Measurements from ENCODE around the gene KRTAP9-7.
"Not testable (repeated sequence)": the region's sequence is repeated elsewhere in the genome, so short reads cannot be mapped to it uniquely, and the experiment has no call there.

Gene KRTAP9-7, protein sequence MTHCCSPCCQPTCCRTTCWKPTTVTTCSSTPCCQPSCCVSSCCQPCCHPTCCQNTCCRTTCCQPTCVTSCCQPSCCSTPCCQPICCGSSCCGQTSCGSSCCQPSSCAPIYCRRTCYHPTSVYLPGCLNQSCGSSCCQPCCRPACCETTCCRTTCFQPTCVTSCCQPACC

DNA sequence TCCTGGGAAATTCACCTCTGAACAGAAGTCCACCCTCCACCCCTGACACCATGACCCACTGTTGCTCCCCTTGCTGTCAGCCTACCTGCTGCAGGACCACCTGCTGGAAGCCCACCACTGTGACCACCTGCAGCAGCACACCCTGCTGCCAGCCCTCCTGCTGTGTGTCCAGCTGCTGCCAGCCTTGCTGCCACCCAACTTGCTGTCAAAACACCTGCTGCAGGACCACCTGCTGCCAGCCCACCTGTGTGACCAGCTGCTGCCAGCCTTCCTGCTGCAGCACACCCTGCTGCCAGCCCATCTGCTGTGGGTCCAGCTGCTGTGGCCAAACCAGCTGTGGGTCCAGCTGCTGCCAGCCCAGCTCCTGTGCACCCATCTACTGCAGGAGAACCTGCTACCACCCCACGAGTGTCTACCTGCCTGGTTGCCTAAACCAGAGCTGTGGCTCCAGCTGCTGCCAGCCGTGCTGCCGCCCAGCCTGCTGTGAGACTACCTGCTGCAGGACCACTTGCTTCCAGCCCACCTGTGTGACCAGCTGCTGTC lies at the start of gene KRTAP9-7:
Gene KRTAP9-7 (plus strand): TSS at position 51 of the 543 bp plus-strand sequence. CDS start 0 bp downstream, at position 51.
- not testable (repeated sequence) for DNase-seq (ENCODE audit: low spot score)

DNA sequence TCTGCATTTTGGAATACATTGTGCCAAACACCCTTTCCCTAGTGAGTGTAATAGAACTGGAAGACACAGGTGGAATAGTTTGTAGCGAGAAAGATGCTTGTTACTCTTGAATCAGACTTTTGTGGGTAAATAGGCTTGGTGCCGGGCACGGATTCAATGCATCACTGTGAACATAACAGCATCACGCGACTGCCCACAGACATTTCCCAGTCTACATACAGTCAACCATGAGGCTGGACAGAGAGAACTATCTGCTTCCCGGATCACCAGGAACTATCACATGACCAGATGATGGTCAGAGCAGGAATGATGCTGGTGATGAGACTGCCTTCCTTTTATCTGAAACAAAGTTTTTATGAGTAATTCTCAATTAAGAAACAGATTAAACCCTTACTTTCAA lies 49.4 kb upstream of the KRTAP9-7 start:
- no peak for DNase-seq (ENCODE audit: low spot score)

DNA sequence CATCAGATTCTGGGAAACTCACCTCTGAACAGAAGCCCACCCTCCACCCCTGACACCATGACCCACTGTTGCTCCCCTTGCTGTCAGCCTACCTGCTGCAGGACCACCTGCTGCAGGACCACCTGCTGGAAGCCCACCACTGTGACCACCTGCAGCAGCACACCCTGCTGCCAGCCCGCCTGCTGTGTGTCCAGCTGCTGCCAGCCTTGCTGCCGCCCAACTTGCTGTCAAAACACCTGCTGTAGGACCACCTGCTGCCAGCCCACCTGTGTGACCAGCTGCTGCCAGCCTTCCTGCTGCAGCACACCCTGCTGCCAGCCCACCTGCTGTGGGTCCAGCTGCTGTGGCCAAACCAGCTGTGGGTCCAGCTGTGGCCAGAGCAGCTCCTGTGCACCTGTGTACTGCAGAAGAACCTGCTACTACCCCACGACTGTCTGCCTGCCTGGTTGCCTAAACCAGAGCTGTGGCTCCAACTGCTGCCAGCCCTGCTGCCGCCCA lies 48.9 kb upstream of the KRTAP9-7 start, which contains the start of gene KRTAP9-2:
Gene KRTAP9-2 (plus strand): TSS at position 51 of the 498 bp plus-strand sequence. CDS start 7 bp downstream, at position 58.
- not testable (repeated sequence) for DNase-seq (ENCODE audit: low spot score)

DNA sequence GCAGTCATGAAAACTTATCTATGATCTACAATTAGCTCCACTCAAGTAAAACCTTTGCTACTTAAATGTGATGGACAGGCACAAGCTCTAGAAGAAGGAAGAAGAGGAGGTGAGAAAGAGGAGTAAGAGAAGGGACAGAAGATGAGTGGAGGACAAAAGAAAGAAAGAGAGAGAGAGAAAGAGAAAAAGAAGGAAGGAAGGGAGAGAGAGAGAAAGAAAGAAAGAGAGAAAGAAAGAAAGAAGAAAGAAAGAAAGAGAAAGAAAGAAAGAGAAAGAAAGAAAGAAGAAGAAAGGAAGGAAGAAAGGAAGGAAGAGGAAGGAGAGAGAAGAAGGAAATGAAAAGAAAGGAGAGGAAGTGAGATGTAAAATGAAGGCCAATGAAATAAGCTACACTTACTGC lies 45.4 kb upstream of the KRTAP9-7 start:
- no peak for DNase-seq (ENCODE audit: low spot score)

DNA sequence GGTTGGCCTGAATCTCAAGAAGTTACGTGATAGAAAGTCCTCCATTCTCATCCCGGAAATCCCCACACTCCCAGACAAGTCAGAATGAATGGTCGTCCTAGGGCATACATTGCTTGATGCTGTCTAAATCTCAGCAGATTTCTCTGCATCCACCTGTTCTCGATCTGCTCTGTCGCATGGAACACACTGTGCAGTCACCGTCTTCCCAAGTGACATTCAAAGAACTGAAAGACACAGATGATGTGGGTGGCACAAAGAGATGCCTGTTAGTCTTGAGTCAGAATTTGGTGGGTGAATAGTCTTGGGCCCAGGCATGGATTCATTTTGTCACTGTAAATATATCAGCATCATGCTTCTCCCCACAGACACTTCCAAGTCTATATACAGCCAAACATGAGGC lies 43.8 kb upstream of the KRTAP9-7 start:
- DNase-seq (ENCODE audit: low spot score) = no peak

DNA sequence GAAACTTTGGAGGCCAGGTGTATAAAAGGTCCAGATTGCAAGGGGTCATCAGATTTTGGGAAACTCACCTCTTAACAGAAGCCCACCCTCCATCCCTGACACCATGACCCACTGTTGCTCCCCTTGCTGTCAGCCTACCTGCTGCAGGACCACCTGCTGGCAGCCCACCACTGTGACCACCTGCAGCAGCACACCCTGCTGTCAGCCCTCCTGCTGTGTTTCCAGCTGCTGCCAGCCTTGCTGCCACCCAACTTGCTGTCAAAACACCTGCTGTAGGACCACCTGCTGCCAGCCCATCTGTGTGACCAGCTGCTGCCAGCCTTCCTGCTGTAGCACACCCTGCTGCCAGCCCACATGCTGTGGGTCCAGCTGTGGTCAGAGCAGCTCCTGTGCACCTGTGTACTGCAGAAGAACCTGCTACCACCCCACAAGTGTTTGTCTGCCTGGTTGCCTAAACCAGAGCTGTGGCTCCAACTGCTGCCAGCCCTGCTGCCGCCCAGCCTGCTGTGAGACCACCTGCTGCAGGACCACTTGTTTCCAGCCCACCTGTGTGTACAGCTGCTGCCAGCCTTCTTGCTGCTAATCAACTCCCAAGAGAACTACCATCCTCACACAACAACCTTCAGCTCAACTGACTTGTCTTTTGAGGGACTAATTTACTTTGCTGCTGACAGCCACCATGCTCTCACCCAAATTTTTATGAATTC lies 42.9 kb upstream of the KRTAP9-7 start, which contains the start of gene KRTAP9-3:
Gene KRTAP9-3 (plus strand): TSS at position 51 of the 707 bp plus-strand sequence. CDS start 53 bp downstream, at position 104.
- DNase-seq (ENCODE audit: low spot score) = not testable (repeated sequence)

DNA sequence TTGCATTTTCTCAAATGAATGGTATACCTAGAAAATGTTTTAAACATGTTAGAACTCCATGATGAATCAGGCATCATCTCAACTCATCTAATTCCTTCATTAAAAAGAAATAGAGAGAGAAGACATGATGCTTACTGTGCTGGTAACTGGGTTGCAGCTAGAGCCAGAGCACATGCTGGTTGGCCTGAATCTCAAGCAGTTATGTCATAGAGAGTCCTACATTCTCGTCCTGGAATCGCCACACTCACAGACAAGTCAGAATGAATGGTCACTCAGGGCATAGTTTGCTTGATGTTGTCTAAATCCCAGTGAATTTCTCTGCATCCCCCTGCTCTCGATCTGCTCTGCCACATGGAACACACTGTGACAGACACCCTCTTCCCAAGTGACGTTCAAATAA lies 38.4 kb upstream of the KRTAP9-7 start:
- DNase-seq (ENCODE audit: low spot score) = not testable (repeated sequence)

DNA sequence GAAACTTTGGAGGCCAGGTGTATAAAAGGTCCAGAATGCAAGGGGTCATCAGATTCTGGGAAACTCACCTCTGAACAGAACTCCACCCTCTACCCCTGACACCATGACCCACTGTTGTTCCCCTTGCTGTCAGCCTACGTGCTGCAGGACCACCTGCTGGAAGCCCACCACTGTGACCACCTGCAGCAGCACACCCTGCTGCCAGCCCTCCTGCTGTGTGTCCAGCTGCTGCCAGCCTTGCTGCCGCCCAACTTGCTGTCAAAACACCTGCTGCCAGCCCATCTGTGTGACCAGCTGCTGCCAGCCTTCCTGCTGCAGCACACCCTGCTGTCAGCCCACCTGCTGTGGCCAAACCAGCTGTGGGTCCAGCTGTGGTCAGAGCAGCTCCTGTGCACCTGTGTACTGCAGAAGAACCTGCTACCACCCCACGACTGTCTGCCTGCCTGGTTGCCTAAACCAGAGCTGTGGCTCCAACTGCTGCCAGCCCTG lies 37.5 kb upstream of the KRTAP9-7 start, which contains the start of gene KRTAP9-8:
Gene KRTAP9-8 (plus strand): TSS at position 51 of the 489 bp plus-strand sequence. CDS start 53 bp downstream, at position 104.
- DNase-seq (ENCODE audit: low spot score) = not testable (repeated sequence)

DNA sequence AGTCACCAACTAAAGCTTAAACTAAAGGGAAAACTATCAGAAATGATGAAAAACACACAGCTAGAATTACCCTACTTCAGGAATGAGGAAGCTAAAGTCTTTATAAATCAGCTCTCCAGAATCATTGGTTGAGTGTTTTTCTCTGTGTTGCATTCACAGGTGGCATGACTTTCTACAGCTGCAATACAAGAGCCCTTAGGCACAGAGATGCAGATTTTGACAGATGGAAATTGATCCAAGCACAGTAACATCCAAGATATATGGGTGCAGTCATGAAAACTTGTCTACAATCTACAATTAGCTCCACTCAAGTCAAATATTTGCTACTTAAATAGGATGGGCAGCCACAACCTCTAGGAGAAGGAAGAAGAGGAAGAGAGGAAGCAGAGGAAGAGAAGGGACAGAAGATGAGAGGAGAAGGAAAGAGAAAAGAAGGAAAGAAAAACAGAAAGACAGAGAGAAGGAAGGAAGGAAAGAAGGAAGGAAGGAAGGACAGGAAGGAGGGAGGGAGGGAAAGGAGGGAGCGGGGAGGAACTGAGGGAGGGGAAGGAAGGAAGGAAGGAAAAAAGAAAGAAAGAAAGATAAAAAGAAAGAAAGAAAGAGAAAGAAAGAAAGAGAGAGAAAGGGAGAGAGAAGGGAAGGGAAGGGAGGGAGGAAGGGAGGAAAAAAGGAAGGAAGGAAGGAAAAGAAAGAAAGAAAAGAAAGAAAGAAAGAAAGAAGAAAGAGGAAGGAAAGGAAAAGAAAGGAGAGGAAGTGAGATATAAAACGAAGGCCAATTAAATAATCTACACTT lies 28.3 kb upstream of the KRTAP9-7 start:
- DNase-seq (ENCODE audit: low spot score) = not testable (repeated sequence)

DNA sequence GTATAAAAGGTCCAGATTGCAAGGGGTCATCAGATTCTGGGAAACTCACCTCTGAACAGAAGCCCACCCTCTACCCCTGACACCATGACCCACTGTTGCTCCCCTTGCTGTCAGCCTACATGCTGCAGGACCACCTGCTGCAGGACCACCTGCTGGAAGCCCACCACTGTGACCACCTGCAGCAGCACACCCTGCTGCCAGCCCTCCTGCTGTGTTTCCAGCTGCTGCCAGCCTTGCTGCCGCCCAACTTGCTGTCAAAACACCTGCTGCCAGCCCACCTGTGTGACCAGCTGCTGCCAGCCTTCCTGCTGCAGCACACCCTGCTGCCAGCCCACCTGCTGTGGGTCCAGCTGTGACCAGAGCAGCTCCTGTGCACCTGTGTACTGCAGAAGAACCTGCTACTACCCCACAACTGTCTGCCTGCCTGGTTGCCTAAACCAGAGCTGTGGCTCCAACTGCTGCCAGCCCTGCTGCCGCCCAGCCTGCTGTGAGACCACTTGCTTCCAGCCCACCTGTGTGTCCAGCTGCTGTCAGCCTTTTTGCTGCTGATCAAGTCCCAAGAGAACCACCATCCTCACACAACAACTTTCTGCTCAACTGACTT lies 25.8 kb upstream of the KRTAP9-7 start, which contains the start of gene KRTAP9-4:
Gene KRTAP9-4 (plus strand): TSS at position 51 of the 604 bp plus-strand sequence. CDS start 34 bp downstream, at position 85.
- DNase-seq (ENCODE audit: low spot score) = not testable (repeated sequence)

DNA sequence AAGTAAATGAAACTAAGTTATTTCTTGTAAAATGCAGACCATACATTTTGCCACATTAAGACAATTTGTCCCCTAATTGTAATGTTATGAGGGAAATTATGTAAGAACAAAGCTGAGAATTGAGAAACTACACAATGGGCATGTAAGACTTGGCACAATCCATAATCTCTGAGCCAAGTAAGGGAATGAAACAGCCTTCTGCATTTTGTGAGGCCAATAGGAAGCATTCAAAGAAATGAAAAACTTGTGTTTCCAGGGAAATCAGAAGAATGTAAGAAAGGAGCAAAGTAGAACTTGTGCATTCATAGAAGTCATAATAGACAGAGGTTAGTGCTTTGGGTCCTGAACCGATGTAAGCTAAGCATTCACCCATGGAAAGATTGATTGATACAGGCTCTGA lies 24.2 kb upstream of the KRTAP9-7 start:
- DNase-seq (ENCODE audit: low spot score) = no peak

DNA sequence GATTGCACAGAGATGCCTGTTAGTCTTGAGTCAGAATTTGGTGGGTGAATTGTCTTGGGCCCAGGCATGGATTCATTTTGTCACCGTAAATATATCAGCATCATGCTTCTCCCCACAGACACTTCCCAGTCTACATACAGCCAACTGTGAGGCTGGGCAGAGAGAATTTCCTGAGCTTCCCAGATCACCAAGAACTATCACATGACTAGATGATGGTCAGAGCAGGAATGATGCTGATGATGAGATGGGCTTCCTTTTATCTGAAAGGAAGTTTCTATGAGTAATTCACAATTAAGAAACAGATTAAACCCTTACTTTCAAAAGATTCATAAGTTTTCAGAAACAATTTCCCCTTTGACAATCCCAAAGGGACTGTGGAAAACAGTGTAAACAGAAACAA lies 20.6 kb upstream of the KRTAP9-7 start:
- DNase-seq (ENCODE audit: low spot score) = no peak

DNA sequence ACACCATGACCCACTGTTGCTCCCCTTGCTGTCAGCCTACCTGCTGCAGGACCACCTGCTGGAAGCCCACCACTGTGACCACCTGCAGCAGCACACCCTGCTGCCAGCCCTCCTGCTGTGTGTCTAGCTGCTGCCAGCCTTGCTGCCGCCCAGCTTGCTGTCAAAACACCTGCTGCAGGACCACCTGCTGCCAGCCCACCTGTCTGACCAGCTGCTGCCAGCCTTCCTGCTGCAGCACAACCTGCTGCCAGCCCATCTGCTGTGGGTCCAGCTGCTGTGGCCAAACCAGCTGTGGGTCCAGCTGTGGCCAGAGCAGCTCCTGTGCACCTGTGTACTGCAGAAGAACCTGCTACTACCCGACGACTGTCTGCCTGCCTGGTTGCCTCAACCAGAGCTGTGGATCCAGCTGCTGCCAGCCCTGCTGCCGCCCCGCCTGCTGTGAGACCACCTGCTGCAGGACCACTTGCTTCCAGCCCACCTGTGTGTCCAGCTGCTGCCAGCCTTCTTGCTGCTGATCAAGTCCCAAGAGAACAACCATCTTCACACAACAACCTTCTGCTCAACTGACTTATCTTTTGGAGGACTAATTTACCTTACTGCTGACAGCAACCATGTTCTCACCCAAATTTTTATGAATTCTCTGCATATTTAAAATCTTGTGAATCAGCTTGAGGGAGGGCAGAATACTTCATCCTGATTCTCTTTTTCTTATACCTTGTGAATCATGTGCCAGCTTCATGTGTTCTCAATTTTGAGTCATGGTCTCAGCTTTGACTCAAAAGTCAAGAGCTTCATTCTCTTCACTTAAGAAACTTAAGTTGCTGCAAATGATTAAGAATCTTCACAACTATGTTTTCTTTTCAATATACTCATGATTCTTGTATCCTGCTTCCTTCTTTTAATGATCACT lies 19.9 kb upstream of the KRTAP9-7 start, which contains the start of gene KRTAP9-9:
Gene KRTAP9-9 (plus strand): TSS at position 4 of the 910 bp plus-strand sequence.
- not testable (repeated sequence) for DNase-seq (ENCODE audit: low spot score)

DNA sequence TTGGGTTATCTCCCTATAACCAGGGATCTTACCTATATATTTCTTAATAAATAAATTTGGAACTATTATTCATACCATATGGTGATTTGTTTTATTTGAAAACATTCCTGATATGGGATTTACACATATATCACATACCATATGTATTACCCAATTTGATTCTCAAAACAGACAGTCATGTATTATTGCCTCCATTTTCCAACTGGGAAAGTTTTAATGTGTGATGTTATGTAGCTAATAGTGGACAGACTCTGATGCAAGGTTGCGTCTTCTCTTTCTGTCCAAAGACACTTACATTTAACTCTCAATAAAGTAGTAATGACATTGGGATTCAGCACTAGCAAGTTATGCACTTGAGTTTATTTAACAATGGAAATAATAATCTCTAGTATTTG lies 19.2 kb upstream of the KRTAP9-7 start:
- no peak for DNase-seq (ENCODE audit: low spot score)

DNA sequence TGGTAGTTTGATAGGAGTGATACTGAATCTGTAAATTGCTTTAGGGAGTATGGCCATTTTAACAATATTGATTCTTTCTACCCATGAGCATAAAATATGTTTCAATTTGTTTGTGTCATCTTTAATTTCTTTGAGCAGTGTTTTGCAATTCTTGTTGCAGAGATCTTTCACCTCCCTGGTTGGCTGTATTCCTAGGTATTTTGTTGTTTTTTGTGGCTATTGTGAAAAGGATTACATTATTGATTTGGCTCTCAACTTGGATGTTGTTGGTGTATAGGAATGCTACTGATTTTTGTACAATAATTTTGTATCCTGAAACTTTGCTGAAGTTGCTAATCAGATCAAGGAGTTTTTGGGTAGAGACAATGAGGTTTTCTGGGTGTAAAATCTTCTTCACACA lies 17.1 kb upstream of the KRTAP9-7 start:
- no peak for DNase-seq (ENCODE audit: low spot score)

DNA sequence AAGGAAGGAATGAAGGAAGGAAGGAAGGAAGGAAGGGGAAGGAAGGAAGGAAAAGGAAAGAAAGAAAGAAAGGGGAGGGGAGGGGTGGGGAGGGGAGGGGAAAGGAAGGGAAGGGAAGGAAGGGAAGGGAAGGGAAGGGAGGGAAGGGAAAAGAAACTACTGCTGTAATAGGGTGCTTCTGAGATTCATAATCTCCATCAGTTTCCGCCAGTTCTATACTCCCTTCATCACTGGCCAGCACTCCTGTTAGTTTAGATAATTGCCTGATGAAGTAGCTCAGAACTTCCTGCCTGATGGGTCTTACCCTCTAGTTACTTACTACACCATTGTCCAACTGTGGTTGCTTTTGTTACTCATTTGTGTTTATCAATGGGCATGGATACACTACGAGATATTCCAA lies 12.3 kb upstream of the KRTAP9-7 start:
- no peak for DNase-seq (ENCODE audit: low spot score)

DNA sequence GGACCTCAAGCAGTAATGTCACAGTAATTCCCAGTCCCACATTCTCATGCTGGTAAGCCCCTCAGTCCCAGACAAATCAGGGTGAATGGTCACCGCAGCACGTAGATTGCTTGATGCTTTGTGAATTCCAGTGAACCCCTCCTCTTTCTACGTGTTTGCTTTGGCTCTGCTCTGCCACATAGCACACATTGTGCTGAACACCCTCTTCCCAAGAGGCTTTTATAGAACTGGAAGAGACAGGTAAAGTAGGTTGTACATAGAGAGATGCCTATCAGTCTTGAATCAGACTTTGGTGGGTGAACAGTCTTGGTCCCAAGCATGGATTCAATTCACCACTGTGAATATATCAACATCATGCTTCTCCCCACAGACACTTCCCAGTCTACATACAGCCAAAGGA lies 10.9 kb upstream of the KRTAP9-7 start:
- no peak for DNase-seq (ENCODE audit: low spot score)

DNA sequence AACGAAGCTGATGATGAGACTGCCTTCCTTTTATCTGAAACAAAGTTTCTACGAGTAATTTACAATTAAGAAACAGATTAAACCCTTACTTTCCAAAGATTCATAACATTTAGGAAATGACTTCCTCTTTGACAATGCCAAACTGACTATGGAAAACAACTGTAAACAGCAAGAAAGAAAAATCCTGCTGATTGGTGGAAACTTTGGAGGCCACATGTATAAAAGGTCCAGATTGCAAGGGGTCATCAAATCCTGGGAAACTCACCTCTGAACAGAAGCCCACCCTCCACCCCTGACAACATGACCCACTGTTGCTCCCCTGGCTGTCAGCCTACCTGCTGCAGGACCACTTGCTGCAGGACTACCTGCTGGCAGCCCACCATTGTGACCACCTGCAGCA lies 10.4 kb upstream of the KRTAP9-7 start, which contains the start of gene KRTAP9-6:
Gene KRTAP9-6 (plus strand): TSS at position 301 of the 400 bp plus-strand sequence. CDS start 0 bp downstream, at position 301.
- DNase-seq (ENCODE audit: low spot score) = no peak

DNA sequence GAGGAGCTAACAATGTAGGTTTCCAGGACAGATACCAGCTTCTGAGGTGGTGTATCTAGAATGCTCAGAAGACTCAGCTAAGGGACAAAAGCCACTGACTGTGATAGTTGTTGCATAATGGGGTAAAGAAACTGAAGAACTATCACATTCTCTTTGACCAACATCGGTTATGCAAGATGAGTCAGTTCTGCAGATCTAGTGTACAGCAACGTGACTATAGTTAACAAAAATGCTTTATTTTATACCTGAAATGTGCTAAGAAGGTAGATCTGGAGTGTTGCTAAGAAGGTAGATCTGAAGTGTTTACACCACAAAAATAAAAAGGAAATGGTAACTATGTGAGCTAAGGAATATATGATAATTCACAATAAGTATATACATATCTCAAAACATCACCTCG lies 7.8 kb upstream of the KRTAP9-7 start:
- DNase-seq (ENCODE audit: low spot score) = no peak

DNA sequence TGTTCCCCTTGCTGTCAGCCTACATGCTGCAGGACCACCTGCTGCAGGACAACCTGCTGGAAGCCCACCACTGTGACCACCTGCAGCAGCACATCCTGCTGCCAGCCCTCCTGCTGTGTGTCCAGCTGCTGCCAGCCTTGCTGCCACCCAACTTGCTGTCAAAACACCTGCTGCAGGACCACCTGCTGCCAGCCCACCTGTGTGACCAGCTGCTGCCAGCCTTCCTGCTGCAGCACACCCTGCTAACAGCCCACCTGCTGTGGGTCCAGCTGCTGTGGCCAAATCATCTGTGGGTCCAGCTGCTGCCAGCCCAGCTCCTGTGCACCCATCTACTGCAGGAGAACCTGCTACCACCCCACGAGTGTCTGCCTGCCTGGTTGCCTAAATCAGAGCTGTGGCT lies 4.2 kb upstream of the KRTAP9-7 start:
- not testable (repeated sequence) for DNase-seq (ENCODE audit: low spot score)

Measured in CD4-positive, alpha-beta T cell treated with Interleukin-6 at 100 ng/mL for 8 hours (primary cell).